Fibroblast of pulmonary artery (primary cell): ENCODE measurements around the gene KLF5.
"Not testable (repeated sequence)": the region's sequence is repeated elsewhere in the genome, so short reads cannot be mapped to it uniquely, and the experiment has no call there.

Experiments
- DNase-seq: peaks from one replicate; pipeline ENCODE4 v3.0.0-alpha.2; 2010; ENCODE audit warnings: low read depth
- H3K4me3 ChIP-seq: replicated peaks from 2 replicates; pipeline ENCODE4 v1.5.1; 2011; ENCODE audit warnings: low read depth, mild to moderate bottlenecking, control low read depth, low read length, moderate library complexity
- TF ChIP-seq, protein P1 (sequence below): IDR thresholded peaks from 2 replicates; pipeline ENCODE4 v1.5.1; 2011; ENCODE audit warnings: mild to moderate bottlenecking, control low read depth, low read length, inconsistent platforms; ENCODE audit errors: missing control alignments

The KLF5 gene

GRCh38 chr13:73045031-73045430 lies 13.8 kb upstream of the KLF5 start:
- TF ChIP-seq, protein P1, sequence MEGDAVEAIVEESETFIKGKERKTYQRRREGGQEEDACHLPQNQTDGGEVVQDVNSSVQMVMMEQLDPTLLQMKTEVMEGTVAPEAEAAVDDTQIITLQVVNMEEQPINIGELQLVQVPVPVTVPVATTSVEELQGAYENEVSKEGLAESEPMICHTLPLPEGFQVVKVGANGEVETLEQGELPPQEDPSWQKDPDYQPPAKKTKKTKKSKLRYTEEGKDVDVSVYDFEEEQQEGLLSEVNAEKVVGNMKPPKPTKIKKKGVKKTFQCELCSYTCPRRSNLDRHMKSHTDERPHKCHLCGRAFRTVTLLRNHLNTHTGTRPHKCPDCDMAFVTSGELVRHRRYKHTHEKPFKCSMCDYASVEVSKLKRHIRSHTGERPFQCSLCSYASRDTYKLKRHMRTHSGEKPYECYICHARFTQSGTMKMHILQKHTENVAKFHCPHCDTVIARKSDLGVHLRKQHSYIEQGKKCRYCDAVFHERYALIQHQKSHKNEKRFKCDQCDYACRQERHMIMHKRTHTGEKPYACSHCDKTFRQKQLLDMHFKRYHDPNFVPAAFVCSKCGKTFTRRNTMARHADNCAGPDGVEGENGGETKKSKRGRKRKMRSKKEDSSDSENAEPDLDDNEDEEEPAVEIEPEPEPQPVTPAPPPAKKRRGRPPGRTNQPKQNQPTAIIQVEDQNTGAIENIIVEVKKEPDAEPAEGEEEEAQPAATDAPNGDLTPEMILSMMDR, result no peak
- H3K4me3 ChIP-seq, result no peak overlapping the region
- DNase-seq, result no peak

GRCh38 chr13:73048615-73049014 lies 10.2 kb upstream of the KLF5 start:
- DNase-seq, H3K4me3 ChIP-seq: not testable (repeated sequence)

DNA sequence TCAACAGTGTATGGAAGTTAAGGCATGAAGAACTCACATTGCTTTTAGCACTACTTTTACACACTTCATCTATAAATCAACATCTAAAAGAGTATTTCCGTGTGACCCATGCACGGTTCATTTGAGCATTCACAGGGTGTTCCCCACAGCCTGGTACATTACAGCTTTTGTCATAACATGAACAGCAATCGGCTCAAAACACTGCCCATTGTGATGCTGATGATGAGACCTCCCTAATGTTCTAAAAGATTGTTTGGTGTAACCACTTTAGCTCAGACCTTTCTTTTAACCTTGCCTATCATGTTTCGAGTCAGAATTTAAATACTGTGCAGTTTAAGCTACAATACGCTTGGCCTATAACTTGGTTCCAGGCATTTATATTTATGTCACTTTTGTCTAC lies 4.1 kb upstream of the KLF5 start:
- H3K4me3 ChIP-seq, result no peak overlapping the region
- no peak for DNase-seq
- TF ChIP-seq, protein P1, result no peak

- peak; percentile 88 for DNase-seq
- no peak overlapping the region for H3K4me3 ChIP-seq
- TF ChIP-seq, protein P1, result no peak
These were observed 2.8 kb upstream of the KLF5 start for GRCh38 chr13:73055813-73056564.

DNA sequence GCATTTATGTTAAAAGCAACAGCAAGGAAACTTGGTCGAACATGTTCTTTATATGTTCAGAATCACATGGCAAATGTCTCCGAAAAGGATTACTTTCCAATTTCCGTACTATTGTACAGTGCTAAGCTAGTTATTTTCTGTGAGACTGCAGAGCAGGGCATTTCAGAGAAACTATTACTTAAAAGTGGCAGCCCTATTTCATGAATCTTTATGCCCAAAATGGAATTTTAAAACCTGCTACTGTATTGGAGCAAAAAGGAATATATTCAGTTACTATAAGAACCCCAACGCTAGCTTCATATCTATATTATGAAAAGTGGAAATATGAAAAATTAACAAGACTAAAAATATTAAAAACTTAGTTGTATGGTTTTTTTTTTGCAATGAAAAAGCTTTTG lies 2.2 kb upstream of the KLF5 start:
- TF ChIP-seq, protein P1, result no peak
- DNase-seq, result no peak
- H3K4me3 ChIP-seq, result no peak overlapping the region

DNA sequence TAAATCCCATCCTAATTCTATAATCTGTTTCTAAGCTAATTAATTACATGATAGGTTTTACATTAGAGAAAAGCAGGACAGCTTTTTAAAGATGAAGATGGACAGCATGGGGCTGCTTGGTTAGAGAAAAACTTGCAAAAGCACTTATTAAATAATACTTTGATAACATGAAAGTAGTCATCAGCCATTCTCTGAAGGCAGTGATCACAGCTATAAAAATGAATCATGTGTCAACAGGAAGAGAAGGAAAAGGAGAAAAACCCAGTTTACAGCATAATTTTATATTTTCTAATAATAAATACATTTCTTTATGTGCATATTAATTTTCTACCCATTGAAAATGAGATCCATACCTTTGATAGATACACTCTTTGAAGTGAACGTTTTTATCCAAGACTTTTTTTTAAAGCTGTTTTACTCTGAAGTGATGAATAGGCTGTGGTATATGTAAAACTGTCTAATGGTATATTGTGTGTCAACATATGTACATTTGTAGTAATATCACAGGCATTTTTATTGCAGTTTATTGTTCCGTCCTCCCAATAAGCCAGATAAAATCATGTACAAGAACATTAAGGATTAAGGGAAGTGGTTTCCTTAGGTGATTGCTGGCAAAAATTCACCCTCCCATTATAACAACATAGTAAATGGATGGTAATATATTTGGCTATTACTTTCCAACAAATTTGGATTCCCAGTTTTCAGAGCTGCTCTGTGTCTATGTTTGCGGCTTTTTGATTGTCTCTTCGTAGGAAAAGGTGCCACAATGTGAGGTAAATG lies 1.3 kb upstream of the KLF5 start:
- H3K4me3 ChIP-seq, result no peak overlapping the region
- TF ChIP-seq, protein P1, result no peak
- DNase-seq, result no peak

- no peak for DNase-seq
- TF ChIP-seq, protein P1, result no peak
- H3K4me3 ChIP-seq, result peak overlapping the region; percentile 67
These were observed 816 bp upstream of the KLF5 start for GRCh38 chr13:73058064-73058313.
